ENCODE data around the gene FGF5.

FGF5 gene

DNA sequence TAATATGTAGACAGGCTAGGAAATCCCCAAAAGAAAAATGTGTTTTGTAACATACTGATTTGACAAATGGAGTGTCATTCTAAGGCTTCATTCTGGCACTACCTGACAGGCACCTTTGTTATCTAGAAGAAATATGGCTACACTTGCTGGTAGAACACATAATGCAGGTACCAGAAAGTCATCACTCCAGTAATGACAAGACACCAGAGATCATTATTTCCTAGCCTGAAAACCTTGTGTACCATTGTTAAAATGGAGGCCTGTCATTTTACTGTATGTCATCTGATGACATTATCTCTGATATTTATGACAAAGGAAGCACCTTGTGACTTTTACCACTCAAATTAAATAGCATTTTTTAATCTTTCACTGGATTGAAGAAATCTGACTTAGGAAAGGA lies 13.5 kb upstream of the FGF5 start:
- H3K9me3 ChIP-seq (ENCODE audit: control insufficient read depth, low read length): no peaks in the 10 kb centered on the region
- H3K4me3 ChIP-seq (ENCODE audit: insufficient read depth, low read depth, low read length, poor library complexity, severe bottlenecking): no peak overlapping the region
- no peak overlapping the region for H3K27ac ChIP-seq (ENCODE audit: insufficient read depth, low read length, poor library complexity, severe bottlenecking)
- no peaks in the 10 kb centered on the region for H3K36me3 ChIP-seq (ENCODE audit: control insufficient read depth, insufficient read depth, low read length)
- no peaks in the 10 kb centered on the region for H3K4me1 ChIP-seq (ENCODE audit: control insufficient read depth, insufficient read depth, low read length, poor library complexity, severe bottlenecking)
- H3K27me3 ChIP-seq (replicated peaks; ENCODE audit: control insufficient read depth, insufficient read depth, low read length, poor library complexity, severe bottlenecking): no peaks in the 10 kb centered on the region
- no peak for DNase-seq

DNA sequence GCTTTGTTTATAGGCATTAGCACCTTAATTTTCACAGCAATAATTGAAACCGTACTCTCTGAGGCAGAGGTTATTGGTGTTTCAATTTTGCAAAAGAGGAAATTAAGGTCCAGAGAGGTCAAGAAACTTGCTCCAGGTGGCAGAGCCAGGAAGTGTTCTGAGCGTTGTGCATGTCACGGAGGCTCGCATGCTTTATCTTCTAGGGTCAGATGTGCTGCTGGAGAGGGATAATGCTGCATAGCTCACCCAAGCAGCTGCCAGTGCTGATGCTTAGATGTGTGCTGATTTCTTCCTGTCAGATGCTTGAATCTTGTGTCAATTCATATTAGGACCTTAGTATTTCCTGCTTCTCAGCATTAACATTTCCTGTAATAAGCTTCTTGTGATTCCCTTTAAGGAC lies 13.0 kb upstream of the FGF5 start:
- no peaks in the 10 kb centered on the region for H3K27me3 ChIP-seq (replicated peaks; ENCODE audit: control insufficient read depth, insufficient read depth, low read length, poor library complexity, severe bottlenecking)
- DNase-seq: no peak

DNA sequence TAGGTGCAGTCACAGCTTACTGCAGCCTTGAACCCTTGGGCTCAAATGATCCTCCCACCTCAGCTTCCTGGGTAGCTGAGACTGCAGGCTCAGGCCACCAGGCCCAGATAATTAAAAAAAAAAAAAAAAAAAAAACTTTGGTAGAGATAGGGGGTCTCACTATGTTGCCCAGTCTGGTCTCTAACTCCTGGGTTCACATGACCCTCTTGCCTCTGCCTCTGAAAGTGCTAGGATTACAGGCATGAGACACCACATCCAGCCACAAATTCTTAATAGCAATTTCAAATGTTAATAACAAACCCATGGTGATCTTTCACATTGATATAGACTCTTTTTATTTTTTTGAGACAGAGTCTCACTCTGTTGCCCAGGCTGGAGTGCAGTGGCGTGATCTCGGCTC lies 12.3 kb upstream of the FGF5 start:
- no peak for DNase-seq
- no peaks in the 10 kb centered on the region for H3K9me3 ChIP-seq (ENCODE audit: control insufficient read depth, low read length)
- H3K27me3 ChIP-seq (replicated peaks; ENCODE audit: control insufficient read depth, insufficient read depth, low read length, poor library complexity, severe bottlenecking): peaks cover 3% of the 10 kb centered on the region
- H3K36me3 ChIP-seq (ENCODE audit: control insufficient read depth, insufficient read depth, low read length): no peaks in the 10 kb centered on the region
- no peak overlapping the region for H3K4me3 ChIP-seq (ENCODE audit: insufficient read depth, low read depth, low read length, poor library complexity, severe bottlenecking)
- no peak overlapping the region for H3K27ac ChIP-seq (ENCODE audit: insufficient read depth, low read length, poor library complexity, severe bottlenecking)
- H3K4me1 ChIP-seq (ENCODE audit: control insufficient read depth, insufficient read depth, low read length, poor library complexity, severe bottlenecking): no peaks in the 10 kb centered on the region

More for the DNA sequence above, 13.0 kb upstream of the FGF5 start:
- Histone ChIP-seq H3K4me3 (ENCODE audit: insufficient read depth, low read depth, low read length, poor library complexity, severe bottlenecking) (no peak overlapping the region), H3K4me1 (ENCODE audit: control insufficient read depth, insufficient read depth, low read length, poor library complexity, severe bottlenecking) (no peaks in the 10 kb centered on the region), H3K36me3 (ENCODE audit: control insufficient read depth, insufficient read depth, low read length) (no peaks in the 10 kb centered on the region), H3K9me3 (ENCODE audit: control insufficient read depth, low read length) (no peaks in the 10 kb centered on the region), H3K27ac (ENCODE audit: insufficient read depth, low read length, poor library complexity, severe bottlenecking) (no peak overlapping the region)

DNA sequence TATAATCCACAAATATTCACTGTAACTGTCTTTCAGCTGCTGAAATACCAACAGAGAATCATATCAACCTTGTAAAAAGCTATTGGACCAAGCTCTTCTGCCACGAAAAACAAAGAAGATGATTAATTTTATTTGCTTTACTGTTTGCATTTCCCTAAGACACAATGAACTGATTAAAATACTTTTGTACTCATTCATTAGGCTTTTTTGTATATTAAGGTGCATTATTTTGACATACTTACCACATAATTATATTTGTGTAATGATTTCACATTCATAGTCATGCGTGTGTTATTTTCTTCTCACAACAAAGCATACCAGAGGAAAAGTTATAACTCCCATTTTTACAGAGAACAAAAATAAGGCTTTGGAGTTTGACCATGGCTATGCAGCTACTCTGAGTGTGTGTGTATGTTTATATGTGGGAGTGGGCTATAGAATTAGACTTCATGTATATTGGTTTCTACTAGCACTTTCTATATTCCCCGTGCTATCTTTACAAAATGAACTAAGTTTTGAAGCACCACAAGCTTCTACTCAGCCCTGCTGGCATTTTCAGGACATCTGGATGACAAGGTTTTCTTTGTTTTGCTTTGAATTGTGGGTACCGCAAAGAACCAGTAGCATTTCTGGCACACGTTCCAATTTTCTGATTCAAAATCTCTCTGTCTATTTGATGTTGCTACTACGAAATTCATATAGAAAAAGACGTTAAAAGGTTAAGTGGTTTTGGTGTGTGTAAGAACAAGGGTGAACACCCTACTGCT lies 11.0 kb upstream of the FGF5 start:
- Histone ChIP-seq H3K27ac (ENCODE audit: insufficient read depth, low read length, poor library complexity, severe bottlenecking) (no peak overlapping the region), H3K36me3 (ENCODE audit: control insufficient read depth, insufficient read depth, low read length) (no peaks in the 10 kb centered on the region)

DNA sequence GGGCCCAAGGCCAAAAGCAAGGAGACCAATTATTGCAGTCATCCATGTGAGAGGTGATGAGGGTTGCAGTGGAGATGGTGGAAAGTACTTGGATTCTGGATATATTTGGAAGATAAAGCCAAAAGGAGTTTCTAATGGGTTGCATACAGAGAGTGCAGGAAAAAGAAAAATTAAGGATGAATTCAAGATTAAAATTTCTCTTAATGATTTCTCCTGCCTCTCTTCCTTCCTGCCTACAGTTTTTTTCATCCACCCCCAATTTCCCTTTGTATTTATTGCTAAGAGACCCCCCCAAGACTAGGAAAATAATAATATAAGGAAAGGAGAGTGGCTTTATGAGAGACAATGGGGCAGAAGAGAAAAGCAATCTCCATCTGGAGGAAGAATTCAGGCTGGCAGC lies 8.6 kb upstream of the FGF5 start:
- H3K36me3 ChIP-seq (ENCODE audit: control insufficient read depth, insufficient read depth, low read length): no peaks in the 10 kb centered on the region
- H3K4me1 ChIP-seq (ENCODE audit: control insufficient read depth, insufficient read depth, low read length, poor library complexity, severe bottlenecking): no peaks in the 10 kb centered on the region
- no peak for DNase-seq
- no peak overlapping the region for H3K27ac ChIP-seq (ENCODE audit: insufficient read depth, low read length, poor library complexity, severe bottlenecking)
- peaks cover 3% of the 10 kb centered on the region for H3K27me3 ChIP-seq (replicated peaks; ENCODE audit: control insufficient read depth, insufficient read depth, low read length, poor library complexity, severe bottlenecking)
- no peak overlapping the region for H3K4me3 ChIP-seq (ENCODE audit: insufficient read depth, low read depth, low read length, poor library complexity, severe bottlenecking)
- H3K9me3 ChIP-seq (ENCODE audit: control insufficient read depth, low read length): no peaks in the 10 kb centered on the region

More for the DNA sequence above, 11.0 kb upstream of the FGF5 start:
- Histone ChIP-seq H3K27me3 (replicated peaks; ENCODE audit: control insufficient read depth, insufficient read depth, low read length, poor library complexity, severe bottlenecking) (peaks cover 3% of the 10 kb centered on the region), H3K4me1 (ENCODE audit: control insufficient read depth, insufficient read depth, low read length, poor library complexity, severe bottlenecking) (no peaks in the 10 kb centered on the region), H3K9me3 (ENCODE audit: control insufficient read depth, low read length) (no peaks in the 10 kb centered on the region), H3K4me3 (ENCODE audit: insufficient read depth, low read depth, low read length, poor library complexity, severe bottlenecking) (no peak overlapping the region)
- no peak for DNase-seq

DNA sequence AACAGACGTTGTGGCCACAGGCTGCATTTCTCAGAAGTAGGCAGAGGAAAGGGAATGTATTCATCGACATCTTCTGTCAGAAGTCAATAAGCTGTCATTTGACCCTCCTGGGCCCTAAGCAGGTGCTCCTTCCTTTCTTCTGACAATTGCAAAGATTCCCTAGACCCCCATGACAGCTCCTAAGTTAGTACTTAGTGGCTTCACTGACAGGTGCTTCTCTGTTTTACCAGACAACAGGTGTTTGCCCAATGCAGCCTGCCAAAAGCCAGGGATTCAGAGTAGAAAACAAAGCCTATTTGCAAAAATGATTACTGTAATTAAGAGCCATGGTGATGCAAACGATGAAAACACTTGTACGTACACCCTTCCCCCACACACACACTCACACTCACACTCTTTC lies 7.5 kb upstream of the FGF5 start:
- Histone ChIP-seq H3K27ac (ENCODE audit: insufficient read depth, low read length, poor library complexity, severe bottlenecking) (no peak overlapping the region), H3K36me3 (ENCODE audit: control insufficient read depth, insufficient read depth, low read length) (no peaks in the 10 kb centered on the region), H3K9me3 (ENCODE audit: control insufficient read depth, low read length) (no peaks in the 10 kb centered on the region), H3K4me1 (ENCODE audit: control insufficient read depth, insufficient read depth, low read length, poor library complexity, severe bottlenecking) (no peaks in the 10 kb centered on the region), H3K27me3 (replicated peaks; ENCODE audit: control insufficient read depth, insufficient read depth, low read length, poor library complexity, severe bottlenecking) (peaks cover 6% of the 10 kb centered on the region), H3K4me3 (ENCODE audit: insufficient read depth, low read depth, low read length, poor library complexity, severe bottlenecking) (no peak overlapping the region)
- DNase-seq: no peak

DNA sequence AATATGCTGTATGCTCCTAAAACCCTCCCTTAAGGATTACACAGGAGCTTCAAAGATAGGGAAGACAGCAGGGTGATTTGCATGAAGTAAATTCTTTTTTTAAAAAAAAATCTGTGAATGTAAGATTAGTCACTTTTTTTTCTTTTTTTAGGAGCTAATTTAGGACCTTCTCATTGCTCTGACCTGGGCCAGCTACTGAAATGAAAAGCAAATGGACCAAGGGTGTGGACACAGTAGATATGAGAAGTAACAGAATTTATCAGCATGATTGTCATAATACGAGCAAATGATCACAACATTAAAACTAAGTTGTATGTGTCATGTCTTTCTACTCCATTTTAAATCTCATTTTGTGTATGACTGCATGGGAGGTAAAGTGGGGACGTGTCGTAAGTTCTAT lies 6.6 kb upstream of the FGF5 start:
- H3K4me1 ChIP-seq (ENCODE audit: control insufficient read depth, insufficient read depth, low read length, poor library complexity, severe bottlenecking): no peaks in the 10 kb centered on the region
- peaks cover 12% of the 10 kb centered on the region for H3K27me3 ChIP-seq (replicated peaks; ENCODE audit: control insufficient read depth, insufficient read depth, low read length, poor library complexity, severe bottlenecking)

DNA sequence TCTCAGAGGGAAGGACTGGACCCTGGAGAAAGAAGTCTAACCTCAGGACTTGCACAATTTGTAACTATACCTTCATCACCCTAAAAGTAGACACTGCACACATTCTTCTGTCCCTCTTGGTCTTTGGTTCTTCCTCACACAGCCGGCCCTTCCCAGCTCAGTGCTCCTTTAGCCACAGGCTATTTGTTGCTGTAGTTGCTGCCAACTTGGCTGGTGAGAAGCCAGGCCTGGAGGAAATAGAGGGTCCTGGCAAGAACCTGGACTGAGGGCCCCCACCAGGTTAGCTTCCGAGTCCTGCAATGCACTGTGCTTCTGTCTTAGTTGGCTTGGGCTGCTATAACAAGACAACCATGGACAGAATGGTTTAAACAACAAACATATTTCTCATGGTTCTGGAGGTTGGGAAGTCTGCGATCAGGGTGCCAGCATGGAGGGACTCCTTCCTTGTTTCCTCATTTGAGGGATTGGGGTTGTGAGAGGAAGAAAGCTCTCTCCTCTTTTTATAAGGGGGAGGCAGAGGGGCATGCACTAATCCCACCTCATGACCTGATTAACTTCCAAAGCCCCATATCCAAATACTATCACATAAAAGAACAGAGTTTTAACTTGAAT lies 4.4 kb upstream of the FGF5 start:
- H3K4me3 ChIP-seq (ENCODE audit: insufficient read depth, low read depth, low read length, poor library complexity, severe bottlenecking): no peak overlapping the region
- no peaks in the 10 kb centered on the region for H3K36me3 ChIP-seq (ENCODE audit: control insufficient read depth, insufficient read depth, low read length)
- no peaks in the 10 kb centered on the region for H3K9me3 ChIP-seq (ENCODE audit: control insufficient read depth, low read length)
- H3K4me1 ChIP-seq (ENCODE audit: control insufficient read depth, insufficient read depth, low read length, poor library complexity, severe bottlenecking): peaks cover 17% of the 10 kb centered on the region
- DNase-seq: no peak
- no peak overlapping the region for H3K27ac ChIP-seq (ENCODE audit: insufficient read depth, low read length, poor library complexity, severe bottlenecking)
- H3K27me3 ChIP-seq (replicated peaks; ENCODE audit: control insufficient read depth, insufficient read depth, low read length, poor library complexity, severe bottlenecking): peaks cover 28% of the 10 kb centered on the region

More for the DNA sequence above, 6.6 kb upstream of the FGF5 start:
- no peak overlapping the region for H3K4me3 ChIP-seq (ENCODE audit: insufficient read depth, low read depth, low read length, poor library complexity, severe bottlenecking)
- no peaks in the 10 kb centered on the region for H3K9me3 ChIP-seq (ENCODE audit: control insufficient read depth, low read length)
- DNase-seq: no peak
- H3K27ac ChIP-seq (ENCODE audit: insufficient read depth, low read length, poor library complexity, severe bottlenecking): no peak overlapping the region
- H3K36me3 ChIP-seq (ENCODE audit: control insufficient read depth, insufficient read depth, low read length): no peaks in the 10 kb centered on the region

DNA sequence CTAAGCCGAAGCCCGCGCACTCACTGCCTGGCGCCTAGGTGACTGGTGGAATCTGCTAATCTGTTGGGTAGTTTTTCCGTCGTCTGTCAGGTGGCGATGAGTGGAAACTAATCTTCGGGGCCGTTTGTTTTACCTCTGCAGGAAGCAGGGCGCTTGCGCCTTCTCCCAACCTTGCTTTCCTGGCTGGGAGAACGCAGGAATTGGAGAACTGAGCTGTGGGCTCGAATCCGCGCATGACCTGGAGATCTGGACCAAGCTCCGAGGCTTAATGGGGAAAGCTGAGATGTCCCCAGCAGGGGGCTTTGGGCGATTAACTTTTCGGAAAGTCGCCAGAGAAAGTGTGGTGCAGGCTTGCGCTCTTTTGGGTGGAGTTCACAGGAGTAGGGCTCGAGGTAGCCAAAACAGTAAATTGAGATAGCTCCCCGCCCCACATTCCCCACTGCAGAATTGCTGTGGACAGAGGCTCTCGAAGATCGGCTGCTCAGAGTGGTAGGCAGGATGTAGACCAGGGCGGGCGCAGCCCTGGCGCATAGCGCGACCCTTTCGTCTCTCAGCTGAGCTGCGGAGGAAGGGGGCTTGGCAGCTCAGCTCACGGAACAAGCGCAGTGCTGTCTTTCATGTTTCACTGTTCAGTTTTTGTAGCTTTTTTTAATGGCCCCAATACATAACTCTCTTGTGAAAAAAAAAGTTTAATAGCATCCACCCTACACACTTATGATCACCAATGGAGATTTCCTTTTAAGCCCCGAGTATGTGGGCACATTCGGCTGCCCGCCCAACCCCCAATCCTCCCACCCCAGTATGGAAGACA lies 2.7 kb upstream of the FGF5 start:
- no peak for DNase-seq
- peaks cover 38% of the 10 kb centered on the region for H3K27me3 ChIP-seq (replicated peaks; ENCODE audit: control insufficient read depth, insufficient read depth, low read length, poor library complexity, severe bottlenecking)
- H3K4me1 ChIP-seq (ENCODE audit: control insufficient read depth, insufficient read depth, low read length, poor library complexity, severe bottlenecking): peaks cover 18% of the 10 kb centered on the region
- H3K36me3 ChIP-seq (ENCODE audit: control insufficient read depth, insufficient read depth, low read length): no peaks in the 10 kb centered on the region
- H3K9me3 ChIP-seq (ENCODE audit: control insufficient read depth, low read length): no peaks in the 10 kb centered on the region
- no peak overlapping the region for H3K27ac ChIP-seq (ENCODE audit: insufficient read depth, low read length, poor library complexity, severe bottlenecking)
- no peak overlapping the region for H3K4me3 ChIP-seq (ENCODE audit: insufficient read depth, low read depth, low read length, poor library complexity, severe bottlenecking)

DNA sequence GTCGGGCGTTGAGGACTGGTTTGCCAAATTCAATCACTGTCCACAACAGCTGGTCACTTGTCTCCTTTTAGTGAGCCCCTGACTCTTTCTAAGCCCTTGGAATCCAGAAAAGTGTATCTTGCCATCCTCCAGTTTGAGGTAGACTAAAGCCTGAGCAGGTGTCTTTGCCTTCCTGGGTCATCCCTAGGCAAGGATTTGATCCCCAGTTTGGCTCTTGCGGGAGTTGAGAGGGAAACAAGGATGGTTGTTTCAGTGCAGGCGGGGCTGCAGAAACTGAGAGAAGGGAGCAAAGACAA lies 2.2 kb upstream of the FGF5 start:
- Histone ChIP-seq H3K9me3 (ENCODE audit: control insufficient read depth, low read length) (no peaks in the 10 kb centered on the region), H3K27me3 (replicated peaks; ENCODE audit: control insufficient read depth, insufficient read depth, low read length, poor library complexity, severe bottlenecking) (peaks cover 41% of the 10 kb centered on the region), H3K4me3 (ENCODE audit: insufficient read depth, low read depth, low read length, poor library complexity, severe bottlenecking) (no peak overlapping the region), H3K4me1 (ENCODE audit: control insufficient read depth, insufficient read depth, low read length, poor library complexity, severe bottlenecking) (peaks cover 18% of the 10 kb centered on the region), H3K27ac (ENCODE audit: insufficient read depth, low read length, poor library complexity, severe bottlenecking) (no peak overlapping the region), H3K36me3 (ENCODE audit: control insufficient read depth, insufficient read depth, low read length) (no peaks in the 10 kb centered on the region)
- no peak for DNase-seq
